MCF 10A (cell line): ENCODE data around the gene PGBD4. TPM values are rescaled to one million over a fixed set of nuclear protein-coding genes. Genes with fewer than 3 reads are reported as not detected.
A peak's percentile ranks its signal among the peaks of the same experiment; 100 is the strongest.

Experiments used
- BruUV-seq: library from RNA; stranded (reverse); fragments of 400-500 nt; replicated peaks from 2 replicates; lab custom pipeline; 2021; lab: Mats Ljungman, UMichigan
- CTCF ChIA-PET: fragments of 300-600 bp; sonication (Branson Sonifier 250); formaldehyde crosslinking; extraction: SDS; loops from one replicate; lab custom pipeline; 2021; ENCODE audit warnings: antibody characterized with exemption, inconsistent platforms; lab: Yijun Ruan, JAX
- POLR2A ChIA-PET: fragments of 300-600, 350-650 bp; sonication (Branson Sonifier 250); formaldehyde crosslinking; extraction: SDS; loops from one replicate; lab custom pipeline; 2020; ENCODE audit warnings: antibody characterized with exemption, inconsistent platforms; lab: Yijun Ruan, JAX
- DNase-seq: peaks from one replicate; pipeline ENCODE4 v3.0.0-alpha.2; 2018; ENCODE audit not compliant: unreplicated experiment
- H3K27ac Mint-ChIP-seq: one replicate; pipeline ENCODE4 v1.8.0; 2022; ENCODE audit warnings: mild to moderate bottlenecking, low read depth, mixed read lengths; ENCODE audit not compliant: unreplicated experiment
- H3K27me3 Mint-ChIP-seq: one replicate; pipeline ENCODE4 v1.8.0; 2022; ENCODE audit warnings: mixed read lengths; ENCODE audit not compliant: insufficient read depth, unreplicated experiment
- H3K36me3 Mint-ChIP-seq: one replicate; pipeline ENCODE4 v1.8.0; 2022; ENCODE audit warnings: mild to moderate bottlenecking, moderate library complexity, mixed read lengths; ENCODE audit not compliant: insufficient read depth, unreplicated experiment
- H3K4me1 Mint-ChIP-seq: one replicate; pipeline ENCODE4 v1.8.0; 2022; ENCODE audit warnings: mixed read lengths; ENCODE audit not compliant: insufficient read depth, unreplicated experiment
- H3K4me3 Mint-ChIP-seq: one replicate; pipeline ENCODE4 v1.8.0; 2022; ENCODE audit warnings: mild to moderate bottlenecking, moderate library complexity, mixed read lengths; ENCODE audit not compliant: unreplicated experiment
- H3K9me3 Mint-ChIP-seq: one replicate; pipeline ENCODE4 v1.8.0; 2022; ENCODE audit warnings: mixed read lengths; ENCODE audit not compliant: unreplicated experiment
- CTCF ChIP-seq: fragments of 200-600 bp; IDR thresholded peaks from one replicate; pipeline ENCODE4 v1.8.0; 2022; ENCODE audit warnings: antibody characterized with exemption, mild to moderate bottlenecking; ENCODE audit not compliant: unreplicated experiment
- intact Hi-C: fragments of 100-400 bp; cut with micrococcal nuclease; formaldehyde crosslinking; loops from 2 replicates; pipeline ENCODE4 v1.14.1; 2022
- total RNA-seq: library from RNA; stranded (reverse); gene quantifications from 2 replicates; pipeline ENCODE4 v1.2.3, GENCODE V29; 2022

Gene PGBD4
- total RNA-seq, 1 experiment from 2014 or later: 2.4 TPM

DNA sequence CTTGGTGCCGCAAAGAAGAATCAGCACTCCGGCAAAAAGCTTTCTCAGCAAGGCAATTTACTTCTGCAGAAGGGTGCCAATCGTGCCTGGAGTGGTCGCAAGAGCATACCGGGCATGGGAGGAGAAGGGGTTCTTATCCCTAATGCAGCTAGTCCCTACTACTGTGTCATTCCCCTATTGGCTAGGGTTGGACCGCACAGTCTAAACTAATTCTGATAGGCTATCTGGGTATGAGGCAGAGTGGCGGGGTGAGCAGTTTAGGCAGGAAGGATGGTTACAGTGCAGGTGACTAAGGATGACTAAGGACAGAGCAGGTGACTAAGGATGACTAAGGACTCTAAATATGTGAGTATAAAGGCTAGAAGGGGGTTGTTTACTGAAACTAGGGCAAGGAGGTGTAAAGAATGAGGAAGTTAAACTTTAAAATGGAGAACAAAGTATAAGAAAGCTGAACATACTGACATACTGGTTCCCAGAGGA is 52.9 kb downstream of the PGBD4 start:
- Mint-ChIP-seq H3K36me3 (peaks cover 65% of the 10 kb centered on the region), H3K9me3 (peaks cover 25% of the 10 kb centered on the region), H3K27ac (peak overlapping the region; percentile 8), H3K4me1 (peaks cover 7% of the 10 kb centered on the region), H3K4me3 (no peak overlapping the region), H3K27me3 (no peaks in the 10 kb centered on the region)
- CTCF ChIA-PET: interaction anchor here (0.7 to 1.6 kb wide), 3 partner anchors 10 to 43 kb away, joined by 4 to 6 read pairs (median 5); no protein-coding TSS in a partner anchor
- DNase-seq: peak; percentile 27
- intact Hi-C loops: no loop called here
- POLR2A ChIA-PET: interaction anchor here (1.1 kb wide), 1 partner anchor 13 kb away, joined by 3 read pairs; no protein-coding TSS in a partner anchor
- no peak for TF ChIP-seq CTCF
- BruUV-seq: no TSS peak

DNA sequence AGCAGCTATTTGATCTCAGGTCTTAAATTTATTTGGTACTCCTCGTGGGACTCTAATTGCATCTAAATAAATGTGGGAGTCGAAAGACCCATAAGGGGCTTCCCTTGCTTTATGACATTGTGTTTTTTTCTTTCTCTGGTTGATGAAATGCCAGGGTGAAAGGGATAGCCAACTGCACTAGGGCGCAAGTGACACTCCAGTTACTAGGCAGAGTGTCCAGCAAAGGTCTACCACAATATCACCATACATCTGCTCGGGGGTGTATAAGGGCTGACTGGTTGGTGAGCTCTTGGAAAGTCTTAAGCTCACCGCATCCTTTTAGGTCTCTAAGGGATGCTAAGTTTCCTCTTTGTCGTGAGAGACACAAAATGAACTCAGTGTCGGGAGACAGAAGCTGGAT is 54.0 kb downstream of the PGBD4 start:
- no peak for TF ChIP-seq CTCF
- ChIA-PET POLR2A (no interaction called here), CTCF (interaction anchor here (0.5 to 1.6 kb wide), 4 partner anchors 9 to 139 kb away, joined by 3 to 6 read pairs (median 4); no protein-coding TSS in a partner anchor)
- no peaks in the 10 kb centered on the region for H3K27me3 Mint-ChIP-seq
- no peak overlapping the region for H3K4me3 Mint-ChIP-seq
- peaks cover 33% of the 10 kb centered on the region for H3K9me3 Mint-ChIP-seq
- H3K4me1 Mint-ChIP-seq: peaks cover 7% of the 10 kb centered on the region
- no TSS peak for BruUV-seq
- no peak for DNase-seq
- intact Hi-C loops: no loop called here
- peaks cover 63% of the 10 kb centered on the region for H3K36me3 Mint-ChIP-seq
- H3K27ac Mint-ChIP-seq: no peak overlapping the region

Other genes with a start within 250 kb of the PGBD4 start
- not detected in 2 replicates for gene CHRM5, start 133.6 kb upstream of the PGBD4 start, total RNA-seq
- gene AVEN, start 62.9 kb upstream of the PGBD4 start, total RNA-seq: 42.4 and 43.5 TPM in 2 replicates
- 98.2 and 134 TPM in 2 replicates for gene EMC7, start 221 bp upstream of the PGBD4 start, total RNA-seq
- gene KATNBL1, start 108.0 kb downstream of the PGBD4 start, total RNA-seq: 38.2 and 47.6 TPM in 2 replicates
- gene EMC4, start 122.9 kb downstream of the PGBD4 start, total RNA-seq: 115 and 119 TPM in 2 replicates
- 11.7 and 15.3 TPM in 2 replicates for gene SLC12A6, start 235.7 kb downstream of the PGBD4 start, total RNA-seq
- gene NOP10, start 241.1 kb downstream of the PGBD4 start, total RNA-seq: 168 and 187 TPM in 2 replicates
- gene NUTM1, start 241.2 kb downstream of the PGBD4 start, total RNA-seq: not detected in 2 replicates